HEK293T (cell line): ENCODE results near the gene NOX3.

Experiments
- CTCF ChIA-PET: fragments of 350-600 bp; formaldehyde crosslinking; extraction: SDS; loops from one replicate; lab custom pipeline; 2021; ENCODE audit warnings: antibody characterized with exemption, inconsistent platforms; lab: Yijun Ruan, JAX
- POLR2A ChIA-PET: fragments of 350-600 bp; formaldehyde crosslinking; extraction: SDS; loops from one replicate; lab custom pipeline; 2020; ENCODE audit warnings: antibody characterized with exemption, inconsistent platforms; lab: Yijun Ruan, JAX
- DNase-seq: peaks from one replicate; pipeline ENCODE4 v3.0.0; 2012; ENCODE audit warnings: mixed read lengths; ENCODE audit errors: extremely low spot score
- ARNT ChIP-seq: fragments of 450-650 bp; IDR thresholded peaks from 2 replicates; pipeline ENCODE4 v1.6.1; 2017; ENCODE audit warnings: mild to moderate bottlenecking
- BHLHE40 ChIP-seq: fragments of 450-650 bp; IDR thresholded peaks from 2 replicates; pipeline ENCODE4 v1.6.1; 2016; ENCODE audit warnings: mild to moderate bottlenecking, moderate library complexity, borderline replicate concordance
- CTBP1 ChIP-seq: fragments of 450-650 bp; IDR thresholded peaks from 2 replicates; pipeline ENCODE4 v1.6.1; 2016; ENCODE audit warnings: borderline replicate concordance
- ELF4 ChIP-seq: fragments of 450-650 bp; IDR thresholded peaks from 2 replicates; pipeline ENCODE4 v1.6.1; 2017; ENCODE audit warnings: antibody characterized with exemption
- FOXA1 ChIP-seq: fragments of 450-650 bp; IDR thresholded peaks from 2 replicates; pipeline ENCODE4 v1.6.1; 2016; ENCODE audit warnings: mild to moderate bottlenecking
- FOXK2 ChIP-seq: fragments of 450-650 bp; IDR thresholded peaks from 2 replicates; pipeline ENCODE4 v1.6.1; 2016; ENCODE audit warnings: mild to moderate bottlenecking
- FOXM1 ChIP-seq: fragments of 450-650 bp; IDR thresholded peaks from 2 replicates; pipeline ENCODE4 v1.6.1; 2017; ENCODE audit warnings: mild to moderate bottlenecking, borderline replicate concordance
- HDGF ChIP-seq: fragments of 450-650 bp; IDR thresholded peaks from 2 replicates; pipeline ENCODE4 v1.6.1; 2017; ENCODE audit warnings: antibody characterized with exemption, borderline replicate concordance
- L3MBTL2 ChIP-seq: fragments of 450-650 bp; conservative IDR thresholded peaks from 2 replicates; pipeline ENCODE4 v1.6.1; 2016; ENCODE audit warnings: mild to moderate bottlenecking
- LEF1 ChIP-seq: fragments of 450-650 bp; IDR thresholded peaks from 2 replicates; pipeline ENCODE4 v1.6.1; 2017; ENCODE audit warnings: mild to moderate bottlenecking, borderline replicate concordance
- NFRKB ChIP-seq: fragments of 450-650 bp; IDR thresholded peaks from 2 replicates; pipeline ENCODE4 v1.6.1; 2016; ENCODE audit warnings: mild to moderate bottlenecking, moderate library complexity
- PKNOX1 ChIP-seq: fragments of 450-650 bp; IDR thresholded peaks from 2 replicates; pipeline ENCODE4 v1.6.1; 2016
- SP1 ChIP-seq: fragments of 450-650 bp; IDR thresholded peaks from 2 replicates; pipeline ENCODE4 v1.6.1; 2017
- SUZ12 ChIP-seq: fragments of 450-650 bp; IDR thresholded peaks from 2 replicates; pipeline ENCODE4 v1.6.1; 2016; ENCODE audit warnings: mild to moderate bottlenecking
- TARDBP ChIP-seq: fragments of 450-650 bp; IDR thresholded peaks from 2 replicates; pipeline ENCODE4 v1.6.1; 2016
- ZNF384 ChIP-seq: fragments of 450-650 bp; IDR thresholded peaks from 2 replicates; pipeline ENCODE4 v1.6.1; 2016

NOX3 gene

GRCh38 chr6:155455766-155456165, at the start of gene NOX3:
Gene NOX3, minus strand, starts transcription at chr6:155455839. Its CDS starts 39 bp downstream, at chr6:155455800.
- ChIA-PET CTCF (no interaction called here), POLR2A (no interaction called here)
- TF ChIP-seq TARDBP (no peak), CTBP1 (no peak), FOXK2 (no peak), SUZ12 (no peak), SP1 (no peak), LEF1 (no peak), ZNF384 (no peak), NFRKB (no peak), FOXM1 (no peak), HDGF (no peak), L3MBTL2 (no peak), ELF4 (no peak)
- DNase-seq = no peak

GRCh38 chr6:155504848-155505607, 49.4 kb upstream of the NOX3 start:
- no peak for TF ChIP-seq TARDBP
- no peak for TF ChIP-seq FOXA1
- TF ChIP-seq CTBP1 = no peak
- TF ChIP-seq SP1 = no peak
- no peak for TF ChIP-seq FOXM1
- TF ChIP-seq L3MBTL2 = no peak
- TF ChIP-seq ZNF384 = no peak
- TF ChIP-seq PKNOX1 = no peak
- no peak for TF ChIP-seq NFRKB
- TF ChIP-seq ELF4 = no peak
- TF ChIP-seq LEF1 = no peak
- ChIA-PET POLR2A (no interaction called here), CTCF (no interaction called here)
- no peak for DNase-seq

- no peak for DNase-seq
- CTCF ChIA-PET = no interaction called here
- TF ChIP-seq PKNOX1 (no peak), ARNT (no peak), SP1 (no peak), L3MBTL2 (no peak), SUZ12 (no peak), NFRKB (no peak)
- POLR2A ChIA-PET = no interaction called here
These were observed 46.8 kb upstream of the NOX3 start for GRCh38 chr6:155502393-155502792.

GRCh38 chr6:155499574-155499973, 43.9 kb upstream of the NOX3 start:
- ChIA-PET POLR2A (no interaction called here), CTCF (no interaction called here)
- TF ChIP-seq SP1 (no peak), FOXA1 (no peak), SUZ12 (no peak), CTBP1 (no peak), BHLHE40 (no peak), FOXK2 (no peak), FOXM1 (no peak), ARNT (no peak), ZNF384 (no peak), HDGF (no peak), L3MBTL2 (no peak), PKNOX1 (no peak), NFRKB (no peak), ELF4 (no peak)
- DNase-seq = no peak

- POLR2A ChIA-PET = no interaction called here
- no peak for TF ChIP-seq LEF1
- no peak for TF ChIP-seq HDGF
- TF ChIP-seq BHLHE40 = no peak
- TF ChIP-seq CTBP1 = no peak
- no peak for TF ChIP-seq ARNT
- TF ChIP-seq L3MBTL2 = no peak
- no peak for TF ChIP-seq SUZ12
- no peak for TF ChIP-seq ELF4
- no peak for TF ChIP-seq ZNF384
- no peak for TF ChIP-seq TARDBP
- TF ChIP-seq FOXK2 = no peak
- no peak for DNase-seq
- CTCF ChIA-PET = no interaction called here
These were observed 42.7 kb upstream of the NOX3 start for GRCh38 chr6:155498370-155498769.

GRCh38 chr6:155497273-155497672, 41.6 kb upstream of the NOX3 start:
- CTCF ChIA-PET = interaction anchor here (0.6 kb wide), 1 partner anchor 192 kb away, joined by 6 read pairs; no protein-coding TSS in a partner anchor
- TF ChIP-seq LEF1 (no peak), ELF4 (no peak), ZNF384 (no peak), FOXM1 (no peak), FOXK2 (no peak), SUZ12 (no peak), FOXA1 (no peak), HDGF (no peak), PKNOX1 (no peak), ARNT (no peak), L3MBTL2 (no peak), BHLHE40 (no peak), SP1 (no peak), TARDBP (no peak), NFRKB (no peak), CTBP1 (no peak)

More at GRCh38 chr6:155497273-155497672, 41.6 kb upstream of the NOX3 start:
- DNase-seq = no peak
- POLR2A ChIA-PET = no interaction called here
